DND-41 (cell line): ENCODE results near the gene C3orf20.

Source experiments
- CTCF ChIP-seq: IDR thresholded peaks from 2 replicates; pipeline ENCODE4 v1.5.1; 2012; ENCODE audit warnings: borderline replicate concordance, low read length, moderate library complexity, mild to moderate bottlenecking; ENCODE audit not compliant: poor library complexity, severe bottlenecking; ENCODE audit errors: extremely low read depth
- EZH2 ChIP-seq: IDR thresholded peaks from 3 replicates; pipeline ENCODE4 v1.6.1; 2012; ENCODE audit warnings: borderline replicate concordance, low read depth, mild to moderate bottlenecking, moderate library complexity, low read length, inconsistent platforms; ENCODE audit not compliant: severe bottlenecking

- TF ChIP-seq EZH2 (no peak), CTCF (no peak)
Measured at GRCh38 chr3:14680115-14680514, 5.2 kb downstream of the C3orf20 start.
